Renal cortical epithelial cell (primary cell): Measurements from ENCODE around the gene SIRPB2. TPM values are rescaled to one million over a fixed set of nuclear protein-coding genes. Genes with fewer than 3 reads are reported as not detected.
"Not testable (repeated sequence)": the region's sequence is repeated elsewhere in the genome, so short reads cannot be mapped to it uniquely, and the experiment has no call there.

Experiments used
- DNase-seq: peaks from one replicate; pipeline ENCODE4 v3.0.0-alpha.2; 2011; ENCODE audit warnings: low read depth
- total RNA-seq: library from RNA; depleted of rRNA; stranded (reverse); fragments of >200 nt; gene quantifications from 2 replicates; pipeline ENCODE4 v1.2.3, GENCODE V29; 2014

Gene SIRPB2
- total RNA-seq, 1 donor from 2014 or later: not detected

- DNase-seq: peak; percentile 43
Observed at GRCh38 chr20:1499528-1500420, 8.6 kb upstream of the SIRPB2 start.

DNA sequence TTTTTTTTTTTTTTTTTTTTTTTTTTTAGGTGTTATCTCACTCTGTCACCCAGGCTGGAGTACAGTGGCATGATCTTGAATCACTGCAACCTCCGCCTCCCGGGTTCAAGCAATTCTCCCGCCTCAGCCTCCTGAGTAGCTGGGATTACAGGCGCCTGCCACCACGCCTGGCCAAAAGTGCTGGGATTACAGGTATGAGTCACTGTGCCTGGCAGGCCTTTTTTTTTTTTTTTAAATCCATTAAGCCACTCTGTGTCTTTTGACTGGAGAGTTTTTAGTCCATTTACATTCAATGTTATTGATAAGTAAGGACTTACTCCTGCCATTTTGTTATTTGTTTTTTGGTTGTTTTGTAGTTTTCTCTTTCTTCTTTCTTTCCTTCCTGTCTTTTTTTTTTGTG lies 6.2 kb upstream of the SIRPB2 start:
- DNase-seq: not testable (repeated sequence)

DNA sequence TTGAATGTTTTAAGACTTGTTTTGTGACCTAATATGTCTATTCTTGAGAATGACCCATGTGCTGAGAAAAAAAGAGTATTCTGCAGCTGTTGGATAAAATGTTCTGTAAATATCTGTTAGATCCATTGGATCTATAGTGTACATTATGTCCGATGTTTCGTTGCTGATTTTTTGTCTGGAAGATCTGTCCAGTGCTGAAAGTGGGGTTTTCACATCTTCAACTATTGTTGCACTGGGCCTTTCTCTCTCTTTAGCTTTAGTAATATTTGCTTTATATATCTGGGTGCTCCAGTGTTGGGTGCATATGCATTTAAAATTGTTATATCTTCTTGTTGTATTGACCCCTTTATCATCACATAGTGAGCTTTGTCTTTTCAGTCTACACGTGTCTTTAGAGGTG lies 5.7 kb upstream of the SIRPB2 start:
- no peak for DNase-seq

- DNase-seq: no peak
Observed at GRCh38 chr20:1494436-1494835, 3.2 kb upstream of the SIRPB2 start.

DNA sequence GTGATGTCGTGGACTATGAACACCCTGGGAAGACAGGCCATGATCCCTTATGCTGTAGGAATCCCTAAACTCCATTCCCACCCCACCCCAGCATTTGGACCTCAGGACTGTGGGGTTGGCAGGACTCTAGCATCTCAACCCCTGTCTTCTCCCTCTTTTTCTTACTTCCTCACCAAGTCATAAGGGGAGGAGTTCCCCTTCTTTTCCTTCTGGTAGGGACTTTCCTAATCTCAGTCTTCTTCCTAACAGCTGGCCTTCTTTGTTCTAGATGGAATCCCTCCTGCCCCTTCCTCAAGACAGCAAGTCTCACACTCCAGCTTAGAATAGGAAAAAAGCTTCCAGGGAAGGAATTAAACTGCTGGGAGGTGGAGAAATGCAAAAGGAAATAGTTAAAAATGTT lies 2.3 kb upstream of the SIRPB2 start:
- no peak for DNase-seq

- no peak for DNase-seq
Observed at GRCh38 chr20:1491860-1492642, 831 bp upstream of the SIRPB2 start.

GRCh38 chr20:1490643-1491195 lies 501 bp downstream of the SIRPB2 start:
- no peak for DNase-seq

DNA sequence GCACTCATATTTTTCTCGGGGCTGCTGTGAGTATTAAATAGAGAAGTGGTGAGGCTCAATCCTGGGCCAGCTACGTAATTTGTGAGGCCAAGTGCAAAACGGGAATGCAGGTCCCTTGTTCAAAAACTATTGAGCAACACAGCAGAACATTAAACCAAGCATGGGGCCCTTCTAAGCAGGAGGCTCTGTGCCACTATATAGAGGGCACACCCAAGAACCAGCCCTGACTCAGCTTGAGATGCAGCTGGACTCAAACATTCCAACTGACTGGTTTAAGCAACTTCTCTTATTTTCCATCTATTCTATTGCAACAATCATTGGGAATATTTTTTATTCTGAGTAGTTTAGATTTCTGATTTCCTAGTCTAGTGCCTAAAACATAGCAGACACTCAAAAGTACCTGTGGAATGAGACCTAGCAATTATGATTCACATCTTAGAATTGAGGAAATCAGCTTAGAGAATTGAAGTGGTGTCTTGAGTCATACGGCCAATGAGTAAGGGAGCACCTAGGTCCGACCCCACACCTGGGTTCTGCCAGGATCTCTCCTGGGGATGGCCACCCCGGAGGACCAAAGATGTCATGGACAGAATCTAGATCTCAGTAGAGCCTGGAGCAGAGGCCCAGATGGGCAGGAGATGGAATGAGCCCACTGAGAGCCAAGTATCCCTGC lies 1.3 kb downstream of the SIRPB2 start:
- DNase-seq: peak; percentile 82

GRCh38 chr20:1489325-1489724 lies 1.9 kb downstream of the SIRPB2 start:
- DNase-seq: no peak

- no peak for DNase-seq
Observed at GRCh38 chr20:1486566-1486965, 4.7 kb downstream of the SIRPB2 start.

DNA sequence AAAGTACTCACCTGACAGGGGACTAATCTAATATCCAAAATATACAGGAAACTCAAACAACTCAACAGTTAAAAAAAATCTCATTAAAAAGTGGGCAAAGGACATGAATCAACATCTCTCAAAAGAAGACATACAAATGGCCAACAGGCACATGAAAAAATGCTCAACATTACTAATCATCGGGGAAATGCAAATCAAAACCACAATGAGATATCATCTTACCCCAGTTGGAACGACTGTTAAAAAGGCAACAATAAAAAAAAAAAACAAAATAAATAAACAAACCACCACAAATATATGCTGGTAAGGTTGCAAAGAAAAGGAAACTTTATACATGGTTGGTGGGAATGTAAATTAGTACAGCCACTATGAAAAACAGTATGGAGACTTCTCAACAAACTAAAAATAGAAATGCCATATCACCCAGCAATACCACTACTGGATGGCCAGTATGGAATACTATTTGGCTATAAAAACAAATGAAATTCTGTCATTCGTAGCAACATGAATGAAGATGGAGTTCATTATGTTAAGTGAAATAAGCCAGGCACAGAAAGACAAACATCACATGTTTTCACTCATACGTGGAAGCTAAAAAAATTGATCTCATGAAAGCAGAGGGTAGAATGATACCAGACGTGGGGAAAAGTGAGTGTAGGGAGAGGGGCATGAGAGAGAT lies 6.6 kb downstream of the SIRPB2 start:
- DNase-seq: no peak

DNA sequence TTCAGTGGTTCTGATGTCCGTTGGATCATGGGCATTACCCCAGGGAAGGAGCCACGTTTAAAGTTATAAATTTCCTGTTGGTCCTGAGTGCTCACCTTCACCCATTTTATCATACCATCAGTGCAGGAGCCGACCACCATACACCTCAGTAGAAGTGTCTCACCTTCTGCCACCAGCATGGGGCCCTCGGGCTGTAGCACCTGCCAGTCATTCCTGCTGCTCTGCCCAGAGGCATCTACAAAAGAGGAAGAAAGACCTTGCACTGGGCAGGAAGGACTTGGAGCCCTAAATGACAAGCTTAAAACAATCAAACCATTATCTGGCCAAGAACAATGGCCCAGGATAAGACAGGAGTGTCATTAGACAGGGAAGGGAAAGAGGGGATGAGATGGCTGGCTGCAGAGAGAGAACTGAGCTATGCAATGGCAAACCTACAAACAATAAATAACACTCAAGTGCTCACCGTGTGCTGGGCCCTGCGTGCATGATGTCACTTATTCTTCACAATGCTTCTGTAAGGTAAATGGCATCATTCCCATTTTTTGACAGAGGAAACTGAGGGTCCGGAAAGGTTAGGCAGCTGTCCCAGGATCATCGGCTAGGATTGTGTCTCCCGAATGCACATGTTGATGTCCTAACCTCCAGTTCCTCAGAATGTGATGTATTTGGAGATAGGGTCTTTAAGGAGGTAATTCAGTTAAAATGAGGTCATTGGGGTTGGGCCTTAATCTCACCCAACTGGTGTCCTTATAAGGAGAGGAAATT lies 11.2 kb downstream of the SIRPB2 start:
- no peak for DNase-seq

GRCh38 chr20:1478566-1478965 lies 12.7 kb downstream of the SIRPB2 start:
- DNase-seq: peak; percentile 90

DNA sequence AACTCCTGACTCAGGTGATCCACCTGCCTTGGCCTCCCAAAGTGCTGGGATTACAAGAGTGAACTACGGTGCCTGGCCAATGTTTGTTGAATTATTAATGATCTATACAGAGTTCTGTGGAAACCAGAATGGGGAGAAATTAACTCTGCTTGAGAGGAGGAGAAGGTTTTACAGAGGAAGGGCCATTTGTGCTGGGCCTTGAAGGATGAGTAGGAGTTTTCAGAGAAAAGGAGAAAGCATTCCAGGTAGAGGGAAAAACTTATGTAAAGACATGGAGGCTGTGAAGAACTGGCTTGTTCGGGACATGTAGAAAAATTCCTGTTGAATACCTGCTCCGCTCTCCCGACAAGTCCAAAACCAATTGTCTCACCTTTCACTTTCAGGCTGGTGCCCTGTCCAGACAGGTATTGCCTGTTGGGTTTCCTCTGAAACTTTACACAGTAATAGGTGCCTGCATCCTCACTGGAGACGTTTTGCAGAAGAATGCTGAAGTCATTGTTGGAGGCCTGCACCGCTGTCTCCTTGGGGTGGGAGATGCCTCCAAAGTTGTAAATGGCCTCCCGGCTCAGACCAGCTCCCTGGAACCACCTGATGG lies 13.2 kb downstream of the SIRPB2 start:
- DNase-seq: no peak

DNA sequence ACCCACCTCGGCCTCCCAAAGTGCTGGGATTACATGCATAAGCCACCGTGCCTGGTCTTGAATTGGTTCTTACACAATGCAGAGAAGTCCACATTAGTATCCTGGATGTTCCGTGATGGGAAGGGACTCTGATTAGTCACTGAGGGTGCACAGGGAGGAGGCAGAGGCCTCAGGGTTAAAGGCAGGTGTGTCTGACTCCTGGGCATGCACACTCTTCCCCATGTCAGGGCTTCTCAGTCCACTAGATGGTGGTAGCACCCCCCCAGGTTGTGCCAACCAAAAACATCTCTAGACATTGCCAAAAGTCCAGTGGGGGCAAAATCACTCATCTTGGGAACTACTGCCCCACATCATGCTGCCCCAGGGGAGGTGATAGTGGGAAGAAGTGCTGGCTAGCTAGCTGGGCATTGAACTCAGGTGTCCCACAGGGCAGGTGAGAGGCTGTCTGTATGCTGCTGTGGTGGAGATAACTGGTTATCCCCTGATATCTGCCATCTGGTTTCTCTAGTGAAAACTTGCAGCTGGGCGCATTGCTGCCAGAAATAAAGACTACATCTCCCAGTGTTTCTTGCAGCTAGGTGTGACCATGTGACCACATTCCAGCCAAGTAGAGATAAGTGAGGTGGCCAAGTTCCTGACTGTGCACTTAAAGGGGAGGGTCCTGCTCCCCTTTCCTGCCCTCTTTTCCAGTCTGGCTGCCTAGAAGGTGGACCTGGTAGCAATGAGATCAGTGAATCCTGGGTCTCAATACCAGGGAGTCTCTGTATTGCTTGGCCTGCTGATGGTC lies 16.2 kb downstream of the SIRPB2 start:
- no peak for DNase-seq

- DNase-seq: no peak
Observed at GRCh38 chr20:1474325-1474724, 16.9 kb downstream of the SIRPB2 start.

DNA sequence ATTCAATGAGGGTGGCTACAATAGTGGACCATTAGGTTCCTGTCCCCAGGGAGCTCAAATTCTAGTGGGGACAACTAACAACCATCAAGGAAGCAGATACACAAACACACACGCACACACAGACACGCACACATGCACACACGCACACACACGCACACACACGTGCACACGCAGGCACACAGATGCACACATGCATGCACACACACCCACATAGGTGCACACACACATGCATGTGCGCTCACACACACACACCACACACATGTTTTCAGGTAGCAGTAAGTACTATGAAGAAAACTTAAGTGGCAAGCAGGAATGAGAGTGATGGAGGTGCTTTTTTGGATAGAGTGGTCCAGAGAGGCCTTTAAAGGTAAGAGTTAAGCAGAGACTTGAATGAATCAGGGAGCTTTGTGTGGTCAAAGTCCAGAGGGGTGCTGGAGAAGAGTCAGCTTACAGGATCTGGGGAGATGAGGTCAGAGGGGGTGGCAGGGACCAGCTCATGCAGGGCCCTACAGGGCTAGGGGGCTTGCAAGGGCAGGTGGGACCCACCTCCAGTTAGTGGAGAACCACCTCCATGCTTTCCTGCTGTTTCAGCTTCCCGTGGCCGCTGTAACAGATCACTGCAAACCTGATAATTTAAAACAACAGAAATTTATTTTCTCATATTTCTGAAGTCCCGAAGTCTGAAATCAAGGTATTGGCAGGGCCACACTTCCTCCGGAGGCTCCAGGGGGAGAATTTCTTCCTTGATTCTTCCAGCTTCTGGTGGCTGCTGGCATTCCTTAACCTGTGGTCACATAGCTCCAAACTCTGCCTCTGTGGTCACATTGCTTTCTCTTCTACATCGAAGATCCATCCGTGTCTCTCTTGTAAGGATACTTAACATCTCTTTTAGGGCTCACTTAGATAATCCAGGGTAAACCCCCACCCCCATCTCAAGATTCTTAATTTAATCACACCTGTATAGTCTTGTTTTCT lies 17.7 kb downstream of the SIRPB2 start:
- DNase-seq: no peak

DNA sequence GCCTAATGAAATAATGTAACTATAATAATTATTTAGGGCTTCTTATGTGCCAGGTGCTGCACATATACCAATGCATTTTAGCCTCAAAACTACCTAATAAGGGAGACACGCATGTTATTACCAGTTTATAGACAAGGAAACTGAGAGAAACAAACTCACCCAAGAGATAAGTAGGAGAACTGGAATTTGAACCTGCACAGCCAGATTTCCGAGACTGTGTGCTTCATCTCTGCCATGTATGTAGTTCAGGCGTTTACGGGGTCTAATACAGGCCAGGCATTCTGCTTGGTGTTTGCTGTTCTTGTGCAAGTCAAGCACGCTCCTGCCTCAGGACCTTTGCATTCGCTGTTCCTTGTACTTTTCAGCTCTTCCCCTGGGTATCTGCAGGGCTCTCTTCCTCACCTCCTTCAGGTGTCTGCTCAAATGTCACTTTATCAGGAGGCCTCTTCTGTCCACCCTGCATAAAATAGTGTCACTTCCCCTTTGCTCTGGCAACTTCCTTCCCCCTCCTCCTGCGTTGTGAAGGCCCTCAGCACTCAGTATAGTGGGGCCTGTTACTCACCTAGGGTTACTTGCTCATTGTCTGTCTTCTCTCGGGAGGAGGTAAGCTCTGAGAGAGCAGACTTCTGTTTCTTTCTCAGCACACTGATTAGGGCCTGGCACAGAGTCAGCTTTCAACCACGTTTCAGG lies 18.5 kb downstream of the SIRPB2 start:
- DNase-seq: no peak
